Stimulated activated CD4-positive, alpha-beta T cell treated with anti-CD3 and anti-CD28 coated beads, TNF-alpha, amount 100 ng/mL, for 1 hour (primary cell): Measurements from ENCODE around the gene DMXL1.
"Not testable (repeated sequence)": the region's sequence is repeated elsewhere in the genome, so short reads cannot be mapped to it uniquely, and the experiment has no call there.

Experiments
- DNase-seq, 3 donors: peaks; one replicate each; pipeline ENCODE4 v3.0.0-alpha.2; 2020; ENCODE audit warnings: low read depth in 3 of 3, low spot score in 1 of 3

The DMXL1 gene

DNA sequence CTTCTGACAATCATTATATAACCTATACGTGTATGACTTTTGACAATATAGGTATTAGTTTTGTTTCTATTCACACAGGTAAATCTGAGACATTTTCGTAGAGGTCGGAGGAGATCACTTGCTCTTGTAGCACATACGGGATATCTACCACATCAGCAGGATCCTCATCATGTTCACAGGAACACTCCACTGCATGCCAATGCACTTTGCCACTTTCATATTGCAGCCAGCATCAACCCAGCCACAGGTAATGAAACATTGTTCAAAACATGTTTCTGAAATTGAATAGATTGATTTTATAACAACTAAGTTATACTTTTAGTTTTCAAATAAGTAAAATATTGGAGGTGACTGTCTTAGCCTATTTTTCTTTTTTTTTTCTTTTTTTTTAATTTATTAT, 50.0 kb downstream of the DMXL1 start:
- DNase-seq: no peak

DNA sequence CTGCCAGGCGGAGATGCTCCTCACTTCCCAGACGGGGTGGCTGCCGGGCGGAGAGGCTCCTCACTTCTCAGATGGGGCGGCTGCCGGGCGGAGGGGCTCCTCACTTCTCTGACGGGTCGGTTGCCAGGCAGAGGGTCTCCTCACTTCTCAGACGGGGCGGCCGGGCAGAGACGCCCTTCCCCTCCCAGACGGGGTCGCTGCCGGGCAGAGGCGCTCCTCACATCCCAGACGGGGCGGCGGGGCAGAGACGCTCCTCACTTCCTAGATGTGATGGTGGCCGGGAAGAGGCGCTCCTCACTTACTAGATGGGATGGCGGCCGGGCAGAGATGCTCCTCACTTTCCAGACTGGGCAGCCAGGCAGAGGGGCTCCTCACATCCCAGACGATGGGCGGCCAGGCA, 51.6 kb downstream of the DMXL1 start:
- DNase-seq: not testable (repeated sequence)

DNA sequence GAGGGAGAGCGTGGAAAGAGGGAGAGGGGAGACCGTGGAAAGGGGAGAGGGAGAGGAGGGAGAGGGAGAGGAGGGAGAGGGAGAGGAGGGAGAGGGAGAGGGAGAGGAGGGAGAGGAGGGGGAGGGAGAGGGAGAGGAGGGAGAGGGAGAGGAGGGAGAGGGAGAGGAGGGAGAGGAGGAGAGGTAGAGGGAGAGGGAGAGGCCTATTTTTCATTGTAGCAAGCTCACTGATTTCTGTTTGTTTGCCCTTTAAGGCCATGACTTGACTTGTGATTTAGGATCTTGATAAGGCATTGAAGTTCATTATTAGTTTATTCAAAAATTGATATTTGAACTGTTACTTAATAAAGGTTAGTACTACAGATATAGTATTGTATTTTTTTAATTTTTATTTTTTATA, 52.4 kb downstream of the DMXL1 start:
- no peak for DNase-seq

DNA sequence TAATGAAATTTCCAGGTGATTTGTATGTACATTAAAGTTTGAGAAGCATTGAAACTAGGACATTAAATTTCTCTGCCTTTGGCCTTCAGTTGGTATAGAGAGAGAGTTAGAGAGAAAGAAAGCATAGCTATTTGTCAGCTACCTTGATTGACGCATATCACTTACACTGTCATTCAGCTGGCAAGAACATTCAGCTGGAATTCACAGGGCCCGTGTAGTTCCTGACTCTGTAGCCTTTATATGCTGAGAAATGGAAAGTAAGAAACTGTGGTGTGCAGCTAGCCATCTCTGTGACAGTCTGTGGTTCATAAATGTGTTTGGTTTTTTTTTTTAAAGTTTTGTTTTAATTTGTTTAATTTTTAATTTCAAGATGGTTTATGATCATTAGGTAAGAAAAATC, 58.9 kb downstream of the DMXL1 start:
- no peak for DNase-seq

DNA sequence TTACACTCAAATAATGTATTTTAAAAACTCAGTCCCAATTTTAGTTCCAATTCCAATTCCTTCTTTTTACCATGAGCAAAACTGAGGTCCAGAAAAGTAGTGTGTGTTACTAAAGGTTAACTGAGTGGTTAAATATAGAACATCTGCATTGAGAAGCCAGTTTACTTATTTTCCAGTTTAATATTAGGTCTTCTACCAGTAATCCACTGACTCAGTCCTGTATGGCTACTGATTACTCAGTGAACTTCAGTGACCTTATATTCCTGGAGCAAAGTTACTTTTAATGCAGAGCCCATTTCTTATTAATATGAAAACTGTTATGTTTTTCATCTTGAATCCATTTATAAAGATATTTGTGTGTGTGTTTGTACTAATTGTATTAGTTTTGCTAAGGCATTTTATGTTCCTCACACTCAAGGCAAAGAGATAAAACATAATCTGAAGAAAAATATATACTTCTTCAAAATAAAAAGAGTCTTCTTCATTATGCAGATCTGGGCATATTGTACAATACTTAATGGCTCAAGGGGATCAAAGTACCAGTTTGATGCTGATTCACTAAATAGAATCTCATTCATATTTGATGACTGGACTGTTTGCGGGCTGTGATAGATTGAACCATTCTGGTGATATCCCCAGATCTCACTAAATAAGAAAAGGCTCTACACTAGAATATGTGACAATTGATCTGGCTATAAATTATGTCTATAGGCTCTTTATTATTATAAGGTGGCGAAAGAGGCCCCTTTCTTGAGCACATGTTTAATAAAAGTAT, 60.8 kb downstream of the DMXL1 start:
- DNase-seq: no peak

DNA sequence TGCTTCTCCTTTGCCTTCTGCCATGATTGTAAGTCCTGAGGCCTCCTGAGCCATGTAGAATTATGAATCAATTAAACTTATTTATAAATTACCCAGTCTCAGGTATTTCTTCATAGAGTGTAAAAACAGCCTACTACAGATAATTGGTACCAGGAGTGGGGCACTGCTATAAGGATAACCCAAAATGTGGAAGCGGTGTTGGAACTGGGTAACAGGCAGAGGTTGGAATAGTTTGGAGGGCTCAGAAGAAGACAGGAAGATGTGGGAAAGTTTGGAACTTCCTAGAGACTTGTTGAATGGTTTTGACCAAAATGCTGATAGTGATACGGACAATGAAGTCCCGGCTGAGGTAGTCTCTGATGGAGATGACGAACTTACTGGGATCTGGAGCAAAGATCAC, 64.9 kb downstream of the DMXL1 start:
- not testable (repeated sequence) for DNase-seq

DNA sequence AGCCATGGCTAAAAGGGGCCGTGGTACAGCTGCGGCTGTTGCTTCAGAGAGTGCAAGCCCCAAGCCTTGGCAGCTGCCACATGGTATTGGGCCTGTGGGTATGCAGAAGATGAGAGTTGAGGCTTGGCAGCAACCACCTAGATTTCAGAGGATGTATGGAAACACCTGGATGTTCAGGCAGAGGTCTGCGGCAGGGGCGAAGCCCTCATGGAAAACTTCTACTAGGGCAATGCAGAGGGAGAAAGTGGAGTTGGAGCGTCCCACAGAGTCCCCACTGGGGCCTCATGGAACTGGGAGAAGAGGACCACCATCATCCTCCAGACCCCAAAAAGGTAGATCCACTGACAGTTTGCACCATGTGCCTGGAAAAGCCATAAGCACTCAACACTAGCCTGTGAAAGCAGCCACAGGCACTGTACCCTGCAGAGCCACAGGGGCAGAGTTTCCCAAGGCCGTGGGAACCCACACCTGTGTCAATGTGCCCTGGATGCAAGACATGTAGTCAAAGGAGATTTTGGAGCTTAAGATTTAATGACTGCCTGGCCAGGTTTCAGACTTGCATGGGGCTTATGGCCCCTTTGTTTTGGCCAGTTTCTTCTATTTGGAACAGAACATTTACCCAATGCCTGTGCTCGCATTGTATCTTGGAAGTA, 65.9 kb downstream of the DMXL1 start:
- no peak for DNase-seq

DNA sequence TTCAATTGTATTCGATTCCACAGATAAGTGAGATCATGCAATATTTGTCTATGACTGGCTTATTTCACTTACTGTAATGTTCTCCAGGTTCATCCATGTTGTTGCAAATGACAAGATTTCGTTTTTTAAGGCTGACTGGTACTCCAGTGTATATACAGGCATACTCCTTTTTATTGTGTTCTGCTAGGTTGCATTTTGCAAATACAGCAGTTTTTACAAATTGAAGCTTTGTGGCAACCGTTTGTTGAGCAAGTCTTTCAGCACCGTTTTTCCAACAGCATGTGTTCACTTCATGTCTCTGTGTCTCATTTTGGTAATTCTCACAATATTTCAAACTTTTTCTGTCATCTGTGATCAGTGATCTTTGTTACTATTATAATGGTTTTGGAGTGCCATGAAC, 82.7 kb downstream of the DMXL1 start:
- no peak for DNase-seq

DNA sequence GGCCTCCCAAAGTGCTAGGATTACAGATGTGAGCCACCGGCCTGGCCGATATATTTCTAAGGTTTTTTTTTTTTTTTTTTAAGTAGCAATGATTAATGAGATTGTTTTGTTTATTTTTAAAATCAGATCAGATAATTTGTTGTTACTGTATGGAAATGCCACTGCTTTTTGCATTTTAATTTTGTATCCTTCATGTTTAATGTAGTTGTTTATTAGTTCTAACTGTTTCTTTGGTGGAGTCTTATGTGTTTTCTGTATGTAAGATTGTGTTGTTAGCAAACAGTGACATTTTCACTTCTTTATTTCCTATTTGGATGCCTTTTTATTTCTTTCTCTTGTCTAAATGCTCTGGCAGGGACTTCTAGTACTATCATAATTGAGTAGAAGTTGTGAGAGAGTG, 87.3 kb downstream of the DMXL1 start:
- no peak for DNase-seq

DNA sequence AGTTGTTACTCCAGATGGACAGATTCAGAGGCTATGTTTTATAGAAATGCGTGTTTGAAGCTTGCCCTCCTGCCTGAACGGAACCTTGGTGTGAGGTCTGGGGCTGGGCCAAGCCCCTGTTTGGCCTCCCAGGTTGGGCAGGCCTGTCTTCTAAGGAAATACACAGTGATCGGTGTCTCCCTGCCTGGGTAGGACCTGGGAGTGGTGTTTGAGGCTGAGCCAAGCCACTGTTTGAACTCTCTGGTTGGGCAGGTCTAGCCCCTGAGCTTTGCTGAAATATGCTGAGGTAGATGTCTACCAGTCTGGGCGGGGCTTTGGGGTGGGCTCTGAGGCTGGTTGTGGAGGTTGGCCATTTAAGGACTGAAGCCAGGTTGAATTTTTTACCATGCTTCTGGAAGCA, 90.5 kb downstream of the DMXL1 start:
- no peak for DNase-seq

DNA sequence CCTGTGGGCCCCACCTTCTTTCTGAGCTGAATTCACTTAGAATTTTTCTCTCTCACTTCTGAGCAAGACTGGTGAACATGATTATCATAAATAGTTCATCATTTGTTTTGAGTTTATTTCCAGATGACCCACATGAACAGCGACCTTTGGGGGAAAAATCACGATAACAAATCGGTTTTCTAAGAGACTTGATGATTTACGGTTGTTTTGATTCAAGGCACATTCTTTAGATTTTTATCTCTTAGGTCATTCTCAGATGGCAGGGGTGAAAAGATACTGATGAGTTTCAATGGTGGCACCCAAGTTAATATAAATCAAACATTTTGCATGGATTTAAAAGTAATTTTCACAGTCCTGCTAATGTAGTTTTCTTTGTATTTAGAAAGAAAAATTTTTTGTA, 95.1 kb downstream of the DMXL1 start:
- no peak for DNase-seq

DNA sequence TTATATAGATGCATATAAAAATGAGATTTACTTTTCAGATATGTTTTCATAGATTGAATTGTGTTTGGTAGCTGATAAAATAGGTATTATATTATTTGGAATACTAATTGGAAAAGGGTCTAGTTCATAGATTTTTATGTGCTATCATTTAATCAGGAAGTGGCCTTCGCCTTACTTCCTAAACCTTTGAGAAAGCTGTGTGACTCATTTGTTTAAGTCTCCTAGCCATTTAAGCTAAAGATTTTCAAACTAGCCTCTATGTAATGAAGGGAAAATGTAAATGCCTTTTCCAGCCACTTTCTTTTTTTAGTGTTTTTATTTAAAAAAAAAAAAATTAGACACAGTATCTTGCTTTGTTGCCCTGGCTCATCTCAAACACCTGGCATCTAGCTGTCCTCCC, 97.5 kb downstream of the DMXL1 start:
- no peak for DNase-seq

DNA sequence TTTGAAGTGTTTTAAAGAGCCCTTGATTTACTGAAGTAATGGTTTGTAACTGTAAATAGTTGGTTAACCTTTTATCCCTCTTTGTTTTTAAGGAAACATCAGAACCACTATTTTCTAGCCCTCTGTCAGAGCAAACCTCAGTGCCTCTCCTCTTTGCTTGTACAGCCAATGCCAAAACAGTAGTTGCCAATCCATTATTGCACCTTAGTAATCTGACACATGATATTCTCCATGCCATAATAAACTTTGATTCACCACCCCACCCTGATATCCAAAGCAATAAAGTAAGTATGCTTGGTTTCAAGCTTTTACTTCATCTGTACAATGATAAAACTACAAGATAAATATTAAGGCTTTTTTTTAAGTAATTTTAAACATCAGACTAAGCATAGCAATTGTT, 100.8 kb downstream of the DMXL1 start:
- no peak for DNase-seq

DNA sequence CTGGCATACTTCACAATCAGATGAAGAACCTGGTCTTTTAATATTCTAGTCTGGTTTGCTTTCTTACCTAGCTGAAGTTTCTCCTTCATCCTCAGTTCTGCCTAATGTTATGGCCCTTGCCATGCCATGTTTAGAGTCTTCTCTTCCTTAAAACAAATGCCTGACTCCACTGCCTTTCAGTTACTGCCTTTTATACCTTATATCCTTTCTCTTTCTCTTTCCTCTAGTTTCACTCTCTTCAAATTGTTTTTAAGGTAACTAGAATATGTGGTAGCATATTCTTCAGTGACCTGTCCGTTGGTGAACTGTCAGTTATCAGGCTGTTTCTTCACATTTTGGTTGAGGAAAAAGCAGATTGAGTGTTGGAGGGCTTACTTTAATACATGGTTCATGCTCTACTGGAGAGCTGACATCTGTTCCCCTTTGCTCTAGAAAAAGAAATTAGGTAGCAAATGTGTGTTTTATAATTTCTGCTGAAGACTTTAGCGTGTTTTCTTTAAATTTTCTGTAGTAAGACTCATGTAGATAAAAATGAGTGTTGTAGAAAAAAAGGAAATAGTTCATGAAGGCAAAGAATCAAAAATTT, 103.8 kb downstream of the DMXL1 start:
- DNase-seq: no peak

DNA sequence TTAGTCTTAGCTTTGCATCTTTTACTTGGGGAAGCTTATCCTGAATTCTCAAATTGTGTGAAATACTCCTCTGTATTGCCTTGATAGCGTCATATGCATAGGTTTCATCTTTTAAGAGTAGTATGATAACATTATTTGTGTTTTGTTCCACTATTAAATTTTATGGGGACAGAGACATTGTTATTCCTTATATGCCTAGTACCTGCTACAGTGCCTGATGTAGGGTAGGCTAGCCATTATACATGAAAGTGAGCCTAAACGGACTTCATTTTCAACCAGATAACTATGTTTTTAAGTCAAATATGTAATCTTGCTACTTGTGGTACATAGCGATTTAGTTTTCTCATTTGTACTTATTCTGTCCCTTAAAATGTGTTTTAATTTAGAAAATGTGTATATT, 105.9 kb downstream of the DMXL1 start:
- DNase-seq: no peak

DNA sequence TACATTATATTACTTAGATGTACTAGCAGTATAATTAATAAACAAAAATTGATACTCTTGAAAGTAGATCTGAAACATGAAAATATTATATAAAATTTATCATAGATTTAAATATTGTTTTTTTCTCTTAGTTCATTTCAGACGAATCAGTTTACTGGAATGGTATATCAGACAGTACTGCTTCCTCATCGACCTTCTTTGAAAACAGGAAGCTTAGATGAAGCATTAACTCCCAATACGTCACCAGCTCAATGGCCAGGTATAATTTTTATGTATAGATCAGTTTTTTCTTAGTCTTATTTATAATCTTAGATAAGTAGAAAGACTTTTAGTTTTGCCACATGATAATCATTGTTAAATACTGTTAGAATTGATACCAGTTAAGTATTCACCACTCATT, 106.3 kb downstream of the DMXL1 start:
- DNase-seq: no peak

DNA sequence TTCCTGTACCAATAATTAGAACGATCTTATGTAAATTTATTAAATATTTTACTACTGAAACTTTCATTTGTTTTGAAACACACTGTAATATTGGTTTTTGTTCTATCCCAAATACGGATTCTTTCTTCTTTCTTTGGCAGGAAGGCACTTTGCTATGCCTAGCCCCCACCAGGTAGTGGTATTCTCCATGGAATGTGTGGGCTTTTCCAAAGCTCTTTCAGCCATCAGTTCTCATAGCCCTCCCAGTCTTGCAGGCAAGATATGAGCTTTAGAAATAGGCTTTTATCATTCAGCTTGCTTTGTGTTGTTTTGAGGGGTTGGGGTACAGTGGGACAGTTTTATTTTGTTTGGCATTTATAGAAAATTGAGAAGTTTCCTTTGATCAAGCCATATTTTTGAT, 107.5 kb downstream of the DMXL1 start:
- DNase-seq: no peak

DNA sequence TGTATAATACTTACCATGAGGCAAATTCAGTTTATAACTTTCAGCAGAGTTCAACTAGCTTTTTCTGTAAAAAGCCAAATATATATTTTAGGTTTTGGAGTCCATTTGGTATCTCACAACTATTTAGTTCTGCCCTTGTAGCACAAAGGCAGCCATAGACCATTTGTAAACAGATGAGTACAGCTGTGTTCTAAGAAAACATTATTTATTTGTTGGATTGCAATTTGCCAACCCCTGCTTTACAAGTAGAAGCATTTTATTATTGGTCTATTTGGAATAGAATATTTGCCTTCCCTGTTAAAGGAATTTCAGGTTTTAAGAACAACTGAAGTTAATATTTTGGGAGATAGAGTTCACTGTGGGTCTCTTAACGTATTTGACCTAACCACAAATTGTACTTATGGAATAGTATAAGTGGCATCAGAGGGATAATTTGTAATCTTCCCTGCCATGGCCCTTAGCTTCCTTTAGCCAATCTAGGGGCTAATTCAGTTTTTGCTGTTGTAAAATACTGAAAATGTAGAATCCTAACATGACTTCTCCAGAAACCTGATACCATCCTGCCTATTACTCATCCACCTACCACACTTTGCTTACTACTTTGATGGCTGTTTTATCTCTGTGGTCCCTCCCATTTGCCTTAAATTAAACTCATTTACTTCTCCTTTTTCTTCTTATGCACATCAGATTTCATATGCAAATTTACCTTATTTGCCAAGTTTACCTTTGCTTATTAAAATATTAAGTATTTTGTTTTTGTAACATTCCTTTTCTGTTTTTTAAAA, 109.2 kb downstream of the DMXL1 start:
- no peak for DNase-seq

DNA sequence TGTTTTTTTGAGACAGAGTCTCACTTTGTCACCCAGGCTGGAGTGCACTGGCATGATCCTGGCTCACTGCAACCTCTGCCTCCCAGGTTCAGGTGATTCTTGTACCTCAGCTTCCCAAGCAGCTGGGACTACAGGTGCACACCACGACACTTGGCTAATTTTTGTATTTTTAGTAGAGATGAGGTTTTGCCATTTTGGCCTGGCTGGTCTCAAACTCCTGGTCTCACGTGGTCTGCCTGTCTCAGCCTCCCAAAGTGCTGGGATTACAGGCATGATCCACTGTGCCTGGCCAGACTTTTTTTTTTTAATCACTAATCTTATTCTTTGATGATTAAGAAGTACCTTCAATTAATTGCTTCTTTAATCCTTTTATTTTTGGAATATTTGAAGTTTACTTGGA, 114.6 kb downstream of the DMXL1 start:
- DNase-seq: not testable (repeated sequence)

DNA sequence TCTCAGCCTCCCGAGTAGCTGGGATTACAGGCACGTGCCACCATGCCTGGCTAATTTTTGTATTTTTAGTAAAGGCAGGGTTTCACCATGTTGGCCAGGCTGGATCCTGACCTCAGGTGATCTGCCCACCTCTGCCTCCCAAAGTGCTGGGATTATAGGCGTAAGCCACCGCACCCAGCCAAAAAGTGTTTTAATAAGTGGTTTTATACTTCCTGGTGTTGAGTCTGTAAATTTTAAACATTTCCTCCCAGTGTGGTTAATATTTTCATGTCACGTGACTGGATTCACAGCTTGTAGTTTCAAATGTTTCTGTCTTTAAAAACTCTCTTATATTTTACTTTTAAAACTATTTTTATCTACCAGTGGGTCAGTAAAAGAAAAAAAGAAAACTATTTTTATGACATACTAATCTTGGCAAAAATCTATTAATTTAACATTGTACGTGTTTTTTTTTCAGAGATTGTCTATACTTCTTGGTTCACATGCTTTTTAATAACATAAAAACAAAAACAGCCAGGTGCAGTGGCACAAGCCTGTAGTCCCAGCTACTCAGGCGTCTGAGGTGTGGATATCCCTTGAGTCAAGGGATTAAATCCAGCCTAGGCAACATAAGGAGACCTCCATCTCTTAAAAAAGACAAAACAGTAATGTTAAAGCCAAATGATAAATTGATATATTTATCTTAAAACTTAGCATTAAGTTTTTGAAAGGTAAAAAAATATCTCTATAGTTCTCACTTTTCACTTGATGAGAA, 117.1 kb downstream of the DMXL1 start:
- no peak for DNase-seq

DNA sequence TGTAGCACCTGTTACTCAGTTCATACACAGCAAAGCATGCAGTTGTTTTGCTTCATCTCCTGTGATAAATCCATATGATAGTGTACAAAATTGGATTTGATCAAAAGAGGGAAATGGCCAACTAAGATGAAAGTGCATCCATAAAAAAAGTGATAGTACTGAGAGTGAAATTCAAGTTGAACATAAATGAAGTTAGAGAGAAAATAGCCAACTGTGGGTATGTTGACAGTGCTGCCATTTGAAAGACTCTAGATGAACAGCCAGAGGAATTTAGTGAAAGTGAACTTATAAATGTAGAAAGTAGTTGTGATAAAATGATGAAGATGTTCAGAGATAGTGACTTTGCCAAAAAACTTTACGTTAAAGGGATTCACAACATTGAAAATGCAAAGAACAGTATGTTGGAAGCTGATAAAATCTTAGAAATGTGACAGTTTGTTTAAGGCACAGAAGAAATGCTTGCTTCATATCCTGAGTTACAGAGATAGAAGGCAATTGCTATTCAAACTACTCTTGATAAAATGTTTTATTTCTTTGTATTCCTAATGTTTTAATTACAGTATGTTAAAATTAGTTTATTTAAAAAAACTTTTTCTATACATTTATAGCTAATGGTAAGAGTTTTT, 119.7 kb downstream of the DMXL1 start:
- DNase-seq: no peak
